Skeletal muscle satellite cell (primary cell): Measurements from ENCODE around the gene GABRG3.

ENCODE experiments used
- H3K27me3 ChIP-seq: 2 replicates; pipeline ENCODE4 v1.7.0; 2013; ENCODE audit warnings: low read length; ENCODE audit not compliant: control insufficient read depth, insufficient read depth
- H3K36me3 ChIP-seq: 2 replicates; pipeline ENCODE4 v1.7.0; 2013; ENCODE audit warnings: mild to moderate bottlenecking, control low read depth, low read length; ENCODE audit not compliant: insufficient read depth
- H3K4me1 ChIP-seq: 2 replicates; pipeline ENCODE4 v1.7.0; 2013; ENCODE audit warnings: low read length; ENCODE audit not compliant: control insufficient read depth, insufficient read depth
- H3K4me2 ChIP-seq: 2 replicates; pipeline ENCODE4 v1.7.0; 2013; ENCODE audit warnings: mild to moderate bottlenecking, low read length
- H3K4me3 ChIP-seq: 2 replicates; pipeline ENCODE4 v1.7.0; 2013; ENCODE audit warnings: low read length
- H3K9ac ChIP-seq: 2 replicates; pipeline ENCODE4 v1.7.0; 2013; ENCODE audit warnings: mild to moderate bottlenecking, low read depth, low read length, moderate library complexity
- H3K9me3 ChIP-seq: replicated peaks from 2 replicates; pipeline ENCODE4 v1.7.0; 2013; ENCODE audit warnings: mild to moderate bottlenecking, control low read depth, low read length

The GABRG3 gene

DNA sequence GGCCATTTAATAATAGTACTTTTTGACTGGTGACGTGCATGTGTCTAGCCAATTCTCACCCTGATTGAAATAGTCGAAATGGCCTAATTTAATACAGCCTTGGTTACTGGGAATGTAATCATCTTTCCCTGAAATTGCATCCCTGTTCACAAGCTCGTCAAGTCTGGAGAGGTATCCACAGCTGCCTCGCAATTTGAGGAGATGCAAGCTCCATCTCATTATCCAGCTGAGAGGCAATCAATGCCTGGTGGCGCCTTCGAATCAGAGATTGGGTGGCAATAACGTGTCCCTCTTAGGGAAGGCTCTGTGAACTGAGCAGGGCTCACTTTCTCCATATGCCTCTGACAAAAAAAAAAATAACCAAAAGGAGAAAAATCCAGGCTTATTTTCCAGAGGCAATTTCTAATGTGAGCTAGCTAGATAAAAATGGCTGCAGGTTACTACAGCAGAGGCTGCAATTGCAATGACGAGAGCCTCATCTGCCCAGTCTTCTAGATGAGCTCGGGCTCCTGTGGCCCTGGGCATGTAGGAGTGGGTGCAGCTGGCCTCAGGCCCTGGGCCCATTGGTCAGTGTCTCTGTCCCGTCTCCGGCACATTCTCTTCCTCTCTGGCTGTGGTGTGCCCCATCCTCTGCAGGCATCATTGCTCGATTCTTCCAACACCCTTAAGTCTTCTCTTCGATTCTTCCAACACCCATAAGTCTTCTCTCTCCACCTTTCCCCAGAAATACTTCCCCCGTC, 487.5 kb downstream of the GABRG3 start:
- H3K27me3 ChIP-seq = no peaks in the 10 kb centered on the region
- H3K4me3 ChIP-seq = no peak overlapping the region
- H3K36me3 ChIP-seq = no peaks in the 10 kb centered on the region
- H3K9me3 ChIP-seq = peaks cover 4% of the 10 kb centered on the region
- peaks cover 3% of the 10 kb centered on the region for H3K4me1 ChIP-seq
- no peak overlapping the region for H3K9ac ChIP-seq
- no peak overlapping the region for H3K4me2 ChIP-seq

- H3K27me3 ChIP-seq = no peaks in the 10 kb centered on the region
- H3K36me3 ChIP-seq = no peaks in the 10 kb centered on the region
- no peak overlapping the region for H3K9ac ChIP-seq
- H3K9me3 ChIP-seq = peaks cover 4% of the 10 kb centered on the region
- H3K4me3 ChIP-seq = no peak overlapping the region
- H3K4me2 ChIP-seq = no peak overlapping the region
- peaks cover 3% of the 10 kb centered on the region for H3K4me1 ChIP-seq
Measured at GRCh38 chr15:27459836-27460235, 488.9 kb downstream of the GABRG3 start.

DNA sequence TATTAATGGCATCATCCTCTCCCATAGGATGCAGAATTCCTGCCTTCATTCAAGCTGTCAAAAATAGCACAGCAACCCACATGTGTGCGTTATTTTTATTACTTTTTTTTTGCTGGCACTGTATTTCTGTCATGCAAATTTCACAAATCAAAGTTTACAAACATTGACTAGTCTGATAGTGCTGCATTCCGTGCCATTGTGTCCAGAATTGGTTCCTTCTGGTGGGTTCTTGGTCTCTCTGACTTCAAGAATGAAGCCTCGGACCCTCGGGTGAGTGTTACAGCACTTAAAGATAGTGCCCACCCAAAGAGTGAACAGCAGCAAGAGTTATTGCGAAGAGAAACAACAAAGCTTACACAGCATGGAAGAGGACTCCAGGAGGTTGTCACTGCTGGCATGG, 490.2 kb downstream of the GABRG3 start:
- H3K4me3 ChIP-seq = no peak overlapping the region
- no peaks in the 10 kb centered on the region for H3K36me3 ChIP-seq
- H3K27me3 ChIP-seq = no peaks in the 10 kb centered on the region
- H3K4me1 ChIP-seq = no peaks in the 10 kb centered on the region
- H3K9me3 ChIP-seq = peaks cover 4% of the 10 kb centered on the region
- H3K9ac ChIP-seq = no peak overlapping the region
- H3K4me2 ChIP-seq = no peak overlapping the region

DNA sequence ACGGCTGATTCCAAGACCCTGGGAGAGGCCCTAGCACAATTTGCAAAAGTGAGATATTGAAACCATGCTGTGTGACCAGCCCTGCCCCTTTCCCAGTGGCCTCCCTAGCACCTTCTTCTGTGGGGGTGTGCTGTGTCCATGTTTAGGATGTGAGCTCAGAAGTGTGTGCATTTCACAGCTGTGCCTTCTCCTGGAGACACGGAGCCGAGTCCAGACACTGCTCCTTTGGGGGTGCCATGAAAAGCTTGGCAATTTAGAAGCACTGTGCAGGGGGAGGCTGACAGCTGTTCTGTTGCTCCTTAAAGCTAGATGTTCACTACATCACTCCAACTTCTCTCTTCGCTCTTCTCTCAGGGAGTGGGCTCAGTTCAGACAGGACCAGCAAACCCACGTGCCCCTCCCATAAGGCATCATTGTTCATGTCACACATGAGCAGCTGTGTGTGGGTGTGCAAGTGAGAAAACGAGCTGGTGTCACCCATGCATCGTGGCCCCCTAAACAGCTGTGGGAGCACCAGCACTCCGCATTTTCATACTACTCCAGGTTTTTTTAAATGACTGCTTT, 492.6 kb downstream of the GABRG3 start:
- H3K4me2 ChIP-seq = no peak overlapping the region
- no peak overlapping the region for H3K4me3 ChIP-seq
- no peaks in the 10 kb centered on the region for H3K36me3 ChIP-seq
- no peak overlapping the region for H3K9ac ChIP-seq
- H3K27me3 ChIP-seq = no peaks in the 10 kb centered on the region
- peaks cover 4% of the 10 kb centered on the region for H3K9me3 ChIP-seq
- H3K4me1 ChIP-seq = no peaks in the 10 kb centered on the region

GRCh38 chr15:27464941-27465612, 494.1 kb downstream of the GABRG3 start:
- Histone ChIP-seq H3K9ac (no peak overlapping the region), H3K4me2 (no peak overlapping the region), H3K9me3 (no peaks in the 10 kb centered on the region), H3K27me3 (no peaks in the 10 kb centered on the region), H3K4me1 (no peaks in the 10 kb centered on the region), H3K36me3 (no peaks in the 10 kb centered on the region), H3K4me3 (no peak overlapping the region)

DNA sequence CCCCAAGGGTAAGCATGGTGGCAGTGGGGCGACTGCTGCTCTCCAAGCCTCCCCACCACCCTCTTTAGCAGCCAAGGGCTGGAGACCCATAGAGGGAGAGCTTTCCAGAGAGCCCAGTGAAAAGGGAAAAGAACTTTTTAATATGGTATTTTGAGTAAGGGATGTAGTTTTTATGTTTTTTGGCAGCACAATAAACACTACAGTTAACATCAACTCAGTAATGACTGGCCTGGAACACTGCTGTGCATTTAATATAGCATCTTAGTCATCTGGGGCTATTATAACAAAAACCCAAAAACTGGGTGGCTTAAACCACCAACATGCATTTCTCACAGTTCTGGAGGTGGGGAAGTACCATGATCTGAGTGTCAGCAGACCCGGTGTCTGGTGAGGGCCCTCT, 495.8 kb downstream of the GABRG3 start:
- no peaks in the 10 kb centered on the region for H3K9me3 ChIP-seq
- no peaks in the 10 kb centered on the region for H3K36me3 ChIP-seq
- H3K9ac ChIP-seq = no peak overlapping the region

GRCh38 chr15:27468151-27468591, 497.2 kb downstream of the GABRG3 start:
- no peaks in the 10 kb centered on the region for H3K36me3 ChIP-seq

More for the DNA sequence above, 495.8 kb downstream of the GABRG3 start:
- H3K27me3 ChIP-seq = no peaks in the 10 kb centered on the region
- H3K4me1 ChIP-seq = no peaks in the 10 kb centered on the region
- no peak overlapping the region for H3K4me2 ChIP-seq
- no peak overlapping the region for H3K4me3 ChIP-seq

GRCh38 chr15:27473845-27474244, 502.9 kb downstream of the GABRG3 start:
- no peak overlapping the region for H3K9ac ChIP-seq
- H3K4me2 ChIP-seq = no peak overlapping the region
- H3K27me3 ChIP-seq = no peaks in the 10 kb centered on the region
- no peaks in the 10 kb centered on the region for H3K4me1 ChIP-seq
- H3K9me3 ChIP-seq = no peaks in the 10 kb centered on the region
- H3K4me3 ChIP-seq = no peak overlapping the region
- no peaks in the 10 kb centered on the region for H3K36me3 ChIP-seq

More at GRCh38 chr15:27468151-27468591, 497.2 kb downstream of the GABRG3 start:
- H3K27me3 ChIP-seq = no peaks in the 10 kb centered on the region
- H3K4me3 ChIP-seq = no peak overlapping the region
- no peak overlapping the region for H3K9ac ChIP-seq
- no peak overlapping the region for H3K4me2 ChIP-seq
- no peaks in the 10 kb centered on the region for H3K9me3 ChIP-seq
- H3K4me1 ChIP-seq = no peaks in the 10 kb centered on the region

DNA sequence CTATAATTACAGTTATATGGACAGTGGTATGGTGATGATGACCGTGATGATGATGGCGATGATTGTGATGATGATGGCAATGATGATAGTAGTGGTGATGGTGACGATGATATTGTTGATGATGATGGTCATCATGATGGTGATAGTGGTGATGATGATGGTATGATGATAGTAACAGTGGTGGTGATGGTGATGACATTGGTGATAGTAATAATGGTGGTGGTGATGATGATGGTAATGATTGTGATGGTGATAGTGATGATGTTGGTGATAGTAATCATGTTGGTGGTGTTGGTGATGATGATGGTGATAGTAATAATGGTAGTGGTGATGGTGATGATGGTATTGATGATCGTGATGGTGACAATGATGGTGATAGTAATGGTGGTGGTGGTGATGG, 504.4 kb downstream of the GABRG3 start:
- Histone ChIP-seq H3K4me3 (no peak overlapping the region), H3K9me3 (peaks cover 3% of the 10 kb centered on the region), H3K4me1 (no peaks in the 10 kb centered on the region), H3K36me3 (no peaks in the 10 kb centered on the region), H3K9ac (no peak overlapping the region), H3K27me3 (no peaks in the 10 kb centered on the region), H3K4me2 (no peak overlapping the region)

DNA sequence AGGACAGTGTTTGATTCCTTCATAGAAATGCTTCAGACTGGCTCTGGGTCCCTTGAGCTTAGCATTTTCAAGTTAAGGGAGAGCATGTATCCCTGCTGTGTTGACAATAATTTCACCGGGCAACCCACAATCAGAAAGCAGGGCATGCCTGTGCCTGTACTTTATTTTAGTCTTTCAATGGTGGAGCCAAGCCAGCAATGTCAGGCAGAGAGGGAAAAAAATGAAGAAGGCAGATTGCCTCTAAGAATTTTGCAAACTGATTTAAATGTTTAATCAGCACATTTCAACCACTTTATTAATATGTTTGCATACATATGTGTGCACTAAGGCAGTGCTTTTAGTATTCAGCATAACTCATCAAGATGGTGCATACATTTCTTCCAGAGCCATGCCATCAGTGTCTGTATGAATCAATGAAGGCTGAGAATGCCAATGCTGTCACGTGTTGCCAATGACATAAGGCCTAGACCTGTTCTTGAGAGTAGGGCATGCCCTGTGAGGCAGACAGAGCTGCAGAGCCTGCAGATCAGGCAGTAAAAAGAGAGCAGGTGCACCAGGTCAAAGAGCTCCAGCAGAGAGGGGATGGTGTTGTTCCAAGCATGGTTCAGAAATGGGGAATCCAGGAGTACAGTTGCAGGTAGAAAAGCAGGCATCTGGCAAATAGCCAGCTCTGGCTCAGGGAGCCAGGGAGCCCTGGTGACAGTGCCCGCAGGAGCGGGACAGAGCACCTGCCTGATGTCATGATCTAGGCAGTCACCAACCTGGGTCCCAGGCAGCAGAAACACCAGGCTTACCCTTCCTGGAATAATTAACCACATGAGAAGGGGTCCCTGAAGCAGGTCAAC, 508.5 kb downstream of the GABRG3 start:
- H3K4me1 ChIP-seq = no peaks in the 10 kb centered on the region
- H3K9me3 ChIP-seq = peaks cover 3% of the 10 kb centered on the region

DNA sequence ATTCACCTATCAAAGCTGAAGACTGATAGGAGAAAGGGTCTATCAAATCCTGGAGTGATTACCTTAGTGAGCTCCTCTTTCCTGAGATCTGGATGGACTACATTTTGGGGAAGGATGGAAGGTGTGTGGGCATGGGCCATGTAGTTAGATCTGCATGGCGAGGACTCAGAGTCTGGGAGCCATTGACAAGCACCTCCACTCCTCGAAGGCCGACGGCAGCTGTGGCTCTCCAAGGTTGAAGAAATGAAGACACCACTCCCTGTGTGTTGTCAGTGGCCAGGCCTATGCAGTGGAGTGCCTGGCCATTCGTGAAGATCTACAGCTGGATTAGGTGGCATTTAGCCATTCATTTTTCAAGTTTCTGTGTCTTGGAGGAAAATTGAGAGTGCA, 509.2 kb downstream of the GABRG3 start:
- no peak overlapping the region for H3K4me2 ChIP-seq
- H3K4me1 ChIP-seq = no peaks in the 10 kb centered on the region
- H3K9ac ChIP-seq = no peak overlapping the region
- no peaks in the 10 kb centered on the region for H3K36me3 ChIP-seq
- no peaks in the 10 kb centered on the region for H3K27me3 ChIP-seq
- H3K9me3 ChIP-seq = peaks cover 6% of the 10 kb centered on the region
- no peak overlapping the region for H3K4me3 ChIP-seq

More for the DNA sequence above, 508.5 kb downstream of the GABRG3 start:
- Histone ChIP-seq H3K4me2 (no peak overlapping the region), H3K4me3 (no peak overlapping the region), H3K27me3 (no peaks in the 10 kb centered on the region), H3K36me3 (no peaks in the 10 kb centered on the region), H3K9ac (no peak overlapping the region)
